OCI-LY1 (cell line): ENCODE data around the gene ABCC4.

ENCODE experiments used
- H2AFZ ChIP-seq: fragments of 200-600 bp; sonication (generic), shearing (Covaris generic); 2 replicates; pipeline ENCODE4 v1.6.0; 2014; ENCODE audit warnings: antibody characterized with exemption, mild to moderate bottlenecking, low read length
- H3F3A ChIP-seq: fragments of 200-600 bp; sonication (generic), shearing (Covaris generic); 2 replicates; pipeline ENCODE4 v1.6.0; 2014; ENCODE audit warnings: mild to moderate bottlenecking, antibody characterized with exemption, low read length, moderate library complexity; ENCODE audit not compliant: insufficient read depth
- H3K27ac ChIP-seq: fragments of 200-600 bp; sonication (generic); 2 replicates; pipeline ENCODE4 v1.5.1; 2014; ENCODE audit warnings: low read length, mixed run types, mild to moderate bottlenecking, low read depth; ENCODE audit not compliant: poor library complexity, severe bottlenecking
- H3K27me3 ChIP-seq: fragments of 200-600 bp; sonication (generic); 2 replicates; pipeline ENCODE4 v1.6.0; 2014; ENCODE audit warnings: antibody characterized with exemption, mild to moderate bottlenecking, low read length, moderate library complexity; ENCODE audit not compliant: insufficient read depth
- H3K36me3 ChIP-seq: fragments of 200-600 bp; sonication (generic); 2 replicates; pipeline ENCODE4 v1.6.1; 2014; ENCODE audit warnings: mild to moderate bottlenecking, antibody characterized with exemption, low read length, moderate library complexity, mixed read lengths; ENCODE audit not compliant: insufficient read depth
- H3K4me1 ChIP-seq: fragments of 200-600 bp; sonication (generic); 2 replicates; pipeline ENCODE4 v1.5.1; 2014; ENCODE audit warnings: mild to moderate bottlenecking, low read length, moderate library complexity; ENCODE audit not compliant: insufficient read depth, severe bottlenecking
- H3K4me2 ChIP-seq: fragments of 200-600 bp; sonication (generic), shearing (Covaris generic); 2 replicates; pipeline ENCODE4 v1.6.1; 2014; ENCODE audit warnings: low read length
- H3K4me3 ChIP-seq: fragments of 200-600 bp; sonication (generic); 2 replicates; pipeline ENCODE4 v1.5.1; 2014; ENCODE audit warnings: low read length, low read depth, mild to moderate bottlenecking, mixed read lengths; ENCODE audit not compliant: poor library complexity, severe bottlenecking
- H3K79me2 ChIP-seq: fragments of 200-600 bp; shearing (Covaris generic); 2 replicates; pipeline ENCODE4 v1.6.1; 2016; ENCODE audit warnings: mixed run types, low read length, mixed read lengths; ENCODE audit not compliant: insufficient read depth
- H3K9ac ChIP-seq: fragments of 200-600 bp; sonication (generic), shearing (Covaris generic); 2 replicates; pipeline ENCODE4 v1.6.1; 2014; ENCODE audit warnings: mild to moderate bottlenecking, low read length, mixed read lengths
- H3K9me2 ChIP-seq: fragments of 200-600 bp; sonication (generic), shearing (Covaris generic); 2 replicates; pipeline ENCODE4 v1.6.1; 2014; ENCODE audit warnings: low read depth, mild to moderate bottlenecking, low read length, mixed read lengths
- H3K9me3 ChIP-seq: fragments of 200-600 bp; shearing (Covaris generic); 2 replicates; pipeline ENCODE4 v1.6.1; 2014; ENCODE audit warnings: low read length, mixed read lengths
- H4K20me1 ChIP-seq: fragments of 200-600 bp; sonication (generic), shearing (Covaris generic); 2 replicates; pipeline ENCODE4 v1.6.0; 2016; ENCODE audit warnings: mild to moderate bottlenecking, low read length; ENCODE audit not compliant: insufficient read depth
- EZH2 ChIP-seq: fragments of 200-600 bp; sonication (generic), shearing (Covaris generic); IDR thresholded peaks from 2 replicates; pipeline ENCODE4 v1.8.0; 2017; ENCODE audit warnings: borderline replicate concordance, mixed run types, mild to moderate bottlenecking, antibody characterized with exemption, low read length, moderate library complexity, mixed read lengths
- TF ChIP-seq, protein P1 (sequence below): fragments of 200-600 bp; sonication (generic), shearing (Covaris generic); IDR thresholded peaks from 2 replicates; pipeline ENCODE4 v1.5.1; 2017; ENCODE audit warnings: mild to moderate bottlenecking, antibody characterized with exemption, low read length, moderate library complexity, mixed read lengths

Gene ABCC4

DNA sequence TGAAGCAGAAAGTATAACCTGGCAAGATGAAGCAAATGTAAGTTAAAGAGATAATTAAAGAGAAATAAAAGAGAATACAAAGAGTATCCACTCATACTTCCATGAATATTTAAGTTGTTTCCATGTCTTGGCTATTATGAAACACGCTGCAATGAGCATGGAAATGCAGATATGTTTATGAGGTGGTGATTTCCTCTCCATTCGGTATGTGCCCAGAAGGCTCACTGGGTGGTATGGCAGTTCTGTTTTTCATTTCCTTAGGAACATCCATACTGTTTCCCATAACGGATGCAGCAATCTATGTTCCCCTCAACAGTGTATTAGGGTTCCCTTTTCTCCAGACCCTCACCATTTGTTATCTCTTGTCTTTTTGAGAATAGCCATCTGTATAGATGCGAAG, 316.3 kb downstream of the ABCC4 start:
- Histone ChIP-seq H3K27ac (no peak overlapping the region), H3K36me3 (no peaks in the 10 kb centered on the region), H3K27me3 (no peaks in the 10 kb centered on the region), H3K9ac (no peak overlapping the region), H4K20me1 (no peaks in the 10 kb centered on the region), H3F3A (no peaks in the 10 kb centered on the region), H3K4me2 (no peak overlapping the region), H3K4me1 (no peaks in the 10 kb centered on the region), H3K4me3 (no peak overlapping the region), H3K9me2 (no peaks in the 10 kb centered on the region), H3K79me2 (no peaks in the 10 kb centered on the region), H3K9me3 (no peaks in the 10 kb centered on the region), H2AFZ (no peak overlapping the region)
- no peak for TF ChIP-seq EZH2
- TF ChIP-seq, protein P1, sequence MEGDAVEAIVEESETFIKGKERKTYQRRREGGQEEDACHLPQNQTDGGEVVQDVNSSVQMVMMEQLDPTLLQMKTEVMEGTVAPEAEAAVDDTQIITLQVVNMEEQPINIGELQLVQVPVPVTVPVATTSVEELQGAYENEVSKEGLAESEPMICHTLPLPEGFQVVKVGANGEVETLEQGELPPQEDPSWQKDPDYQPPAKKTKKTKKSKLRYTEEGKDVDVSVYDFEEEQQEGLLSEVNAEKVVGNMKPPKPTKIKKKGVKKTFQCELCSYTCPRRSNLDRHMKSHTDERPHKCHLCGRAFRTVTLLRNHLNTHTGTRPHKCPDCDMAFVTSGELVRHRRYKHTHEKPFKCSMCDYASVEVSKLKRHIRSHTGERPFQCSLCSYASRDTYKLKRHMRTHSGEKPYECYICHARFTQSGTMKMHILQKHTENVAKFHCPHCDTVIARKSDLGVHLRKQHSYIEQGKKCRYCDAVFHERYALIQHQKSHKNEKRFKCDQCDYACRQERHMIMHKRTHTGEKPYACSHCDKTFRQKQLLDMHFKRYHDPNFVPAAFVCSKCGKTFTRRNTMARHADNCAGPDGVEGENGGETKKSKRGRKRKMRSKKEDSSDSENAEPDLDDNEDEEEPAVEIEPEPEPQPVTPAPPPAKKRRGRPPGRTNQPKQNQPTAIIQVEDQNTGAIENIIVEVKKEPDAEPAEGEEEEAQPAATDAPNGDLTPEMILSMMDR, result no peak

DNA sequence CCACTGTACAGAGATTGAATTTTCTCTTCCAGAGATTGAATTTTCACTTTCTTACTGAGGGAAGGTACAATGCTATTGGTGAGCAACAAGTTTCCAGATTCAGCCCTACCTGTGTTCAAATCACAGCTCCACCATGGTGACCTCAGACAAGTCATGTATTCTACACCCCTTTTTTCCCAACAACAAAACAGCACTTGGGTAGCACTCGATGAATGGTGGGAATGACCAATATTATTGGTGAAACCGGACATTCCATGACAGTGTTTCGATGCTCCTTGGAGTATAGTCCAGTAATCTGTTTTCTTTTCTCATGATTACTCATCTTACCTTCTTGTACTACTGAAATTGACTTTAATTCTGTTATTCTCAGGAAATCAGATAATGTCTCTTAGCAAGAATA, 322.7 kb downstream of the ABCC4 start:
- H3K4me1 ChIP-seq, result no peaks in the 10 kb centered on the region
- no peaks in the 10 kb centered on the region for H3K79me2 ChIP-seq
- peaks cover 5% of the 10 kb centered on the region; the same call in 1 of the 2 replicates for H3K27me3 ChIP-seq
- H3K4me2 ChIP-seq, result no peak overlapping the region
- TF ChIP-seq EZH2, result no peak
- TF ChIP-seq, protein P1, result no peak
- H3K27ac ChIP-seq, result no peak overlapping the region
- H3K4me3 ChIP-seq, result no peak overlapping the region
- H4K20me1 ChIP-seq, result no peaks in the 10 kb centered on the region
- H3K36me3 ChIP-seq, result no peaks in the 10 kb centered on the region
- no peak overlapping the region for H2AFZ ChIP-seq
- H3K9me2 ChIP-seq, result no peaks in the 10 kb centered on the region
- no peaks in the 10 kb centered on the region for H3F3A ChIP-seq
- H3K9ac ChIP-seq, result no peak overlapping the region
- no peaks in the 10 kb centered on the region for H3K9me3 ChIP-seq

DNA sequence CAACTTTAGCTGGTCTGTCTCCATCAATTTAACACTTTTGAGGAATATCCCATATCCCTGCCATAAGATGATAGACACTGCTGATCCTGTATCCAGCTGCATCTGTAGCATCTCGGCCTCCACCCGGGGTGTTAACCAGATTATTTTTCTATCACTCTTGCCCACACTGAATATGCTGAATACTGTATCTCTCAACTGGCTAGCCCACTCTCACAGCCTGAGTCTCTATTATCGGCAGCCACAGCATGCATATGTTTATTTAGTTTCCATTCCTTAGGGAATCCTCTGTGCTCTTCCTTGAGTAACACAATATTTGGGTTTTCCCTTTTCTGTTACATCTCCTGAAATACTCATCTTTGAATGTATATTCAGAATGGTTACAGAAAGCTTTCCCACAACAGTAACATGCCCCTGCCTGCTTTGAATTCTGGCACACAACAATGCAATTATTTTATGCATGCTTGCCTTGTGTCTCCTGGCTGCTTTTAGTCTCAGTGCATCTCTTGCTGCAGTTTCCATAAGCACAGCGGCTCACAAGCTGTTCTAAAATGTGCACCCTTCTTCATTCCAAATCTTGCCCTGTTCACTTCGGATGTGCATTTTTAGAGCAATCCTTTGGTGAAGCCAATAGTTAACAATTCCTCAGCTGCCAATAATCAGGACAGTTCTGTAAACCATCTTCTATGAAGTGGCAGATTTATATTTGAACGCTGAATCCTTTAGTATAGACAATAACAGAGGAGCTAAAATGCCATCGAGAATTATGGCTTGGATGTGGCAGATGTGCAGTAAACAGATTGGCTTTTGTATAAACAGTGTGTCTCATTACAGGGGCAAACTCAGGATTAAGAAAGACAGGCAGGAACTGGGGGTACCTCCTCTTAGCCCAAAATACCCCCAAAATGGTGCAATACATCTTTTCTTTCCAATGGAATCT, 327.0 kb downstream of the ABCC4 start:
- Histone ChIP-seq H3K79me2 (no peaks in the 10 kb centered on the region), H3K4me2 (no peak overlapping the region), H4K20me1 (no peaks in the 10 kb centered on the region), H3K9me2 (no peaks in the 10 kb centered on the region), H3K4me3 (no peak overlapping the region), H3K36me3 (no peaks in the 10 kb centered on the region), H3K27me3 (peaks cover 5% of the 10 kb centered on the region; the same call in 1 of the 2 replicates), H3K27ac (no peak overlapping the region), H3K9me3 (no peaks in the 10 kb centered on the region), H3K4me1 (no peaks in the 10 kb centered on the region), H3F3A (no peaks in the 10 kb centered on the region), H2AFZ (no peak overlapping the region), H3K9ac (no peak overlapping the region)
- TF ChIP-seq, protein P1, result no peak
- TF ChIP-seq EZH2, result no peak
